HepG2 (cell line): ENCODE measurements around the gene DPM1. TPM values are rescaled to one million over a fixed set of nuclear protein-coding genes. Genes with fewer than 3 reads are reported as not detected.
A peak's percentile ranks its signal among the peaks of the same experiment; 100 is the strongest.

Experiments used
- ATF2 ChIP-seq: sonication (generic); formaldehyde crosslinking; IDR thresholded peaks from 2 replicates; pipeline ENCODE4 v1.4.0; 2020; ENCODE audit warnings: missing genetic modification reagents
- CREB1 ChIP-seq, 2 experiments: fragments of 450-650 bp in 1 of 2; IDR thresholded peaks; 2 replicates each; pipeline ENCODE4 v1.6.1; 2016 to 2017; ENCODE audit warnings: control low read depth in 1 of 2, mild to moderate bottlenecking in 1 of 2, missing compliant biosample characterization in 1 of 2, missing genetic modification characterization in 1 of 2
- DNMT3B ChIP-seq: conservative IDR thresholded peaks from 2 replicates; pipeline ENCODE4 v1.6.1; 2016; ENCODE audit warnings: missing biosample characterization, control low read depth
- FOXO1 ChIP-seq: sonication (generic); formaldehyde crosslinking; IDR thresholded peaks from 2 replicates; pipeline ENCODE4 v1.4.0; 2020; ENCODE audit warnings: missing genetic modification reagents
- GZF1 ChIP-seq: sonication (generic); formaldehyde crosslinking; IDR thresholded peaks from 2 replicates; pipeline ENCODE4 v1.5.1; 2020; ENCODE audit warnings: mild to moderate bottlenecking, missing genetic modification reagents
- HES4 ChIP-seq: sonication (generic); formaldehyde crosslinking; IDR thresholded peaks from 2 replicates; pipeline ENCODE4 v1.9.0; 2021; ENCODE audit warnings: mild to moderate bottlenecking, missing genetic modification reagents, borderline replicate concordance
- HOXA7 ChIP-seq: sonication (generic); formaldehyde crosslinking; IDR thresholded peaks from 2 replicates; pipeline ENCODE4 v1.8.1; 2022; ENCODE audit warnings: mild to moderate bottlenecking, missing genetic modification reagents, moderate library complexity
- MED13 ChIP-seq: sonication (generic); formaldehyde crosslinking; IDR thresholded peaks from 2 replicates; pipeline ENCODE4 v1.5.0; 2020; ENCODE audit warnings: missing genetic modification reagents
- MLLT10 ChIP-seq: sonication (generic); formaldehyde crosslinking; IDR thresholded peaks from 2 replicates; pipeline ENCODE4 v1.4.0; 2020; ENCODE audit warnings: missing genetic modification reagents
- NCOA1 ChIP-seq: sonication (generic); formaldehyde crosslinking; IDR thresholded peaks from 2 replicates; pipeline ENCODE4 v1.9.0; 2021; ENCODE audit warnings: missing genetic modification reagents
- PHF8 ChIP-seq: sonication (generic); formaldehyde crosslinking; IDR thresholded peaks from 2 replicates; pipeline ENCODE4 v1.5.0; 2020; ENCODE audit warnings: missing genetic modification reagents
- PPARG ChIP-seq: conservative IDR thresholded peaks from 2 replicates; pipeline ENCODE4 v1.6.1; 2016; ENCODE audit warnings: missing biosample characterization, missing genetic modification reagents
- RXRB ChIP-seq: IDR thresholded peaks from 2 replicates; pipeline ENCODE4 v1.6.1; 2016; ENCODE audit warnings: borderline replicate concordance, missing genetic modification reagents, missing compliant biosample characterization
- SMARCE1 ChIP-seq: fragments of 450-650 bp; IDR thresholded peaks from 2 replicates; pipeline ENCODE4 v1.6.1; 2017; ENCODE audit warnings: borderline replicate concordance
- TOE1 ChIP-seq: sonication (generic); formaldehyde crosslinking; IDR thresholded peaks from 2 replicates; pipeline ENCODE4 v1.4.0; 2020; ENCODE audit warnings: mild to moderate bottlenecking, missing genetic modification reagents
- TOPORS ChIP-seq: sonication (generic); formaldehyde crosslinking; IDR thresholded peaks from 2 replicates; pipeline ENCODE4 v1.8.0; 2023; ENCODE audit warnings: mild to moderate bottlenecking, missing genetic modification reagents
- TRIM24 ChIP-seq: sonication (generic); formaldehyde crosslinking; IDR thresholded peaks from 2 replicates; pipeline ENCODE4 v1.8.0; 2022; ENCODE audit warnings: mild to moderate bottlenecking, missing genetic modification reagents
- TSC22D2 ChIP-seq: sonication (generic); formaldehyde crosslinking; IDR thresholded peaks from 2 replicates; pipeline ENCODE4 v1.5.1; 2020; ENCODE audit warnings: missing genetic modification reagents, mild to moderate bottlenecking, borderline replicate concordance
- U2AF2 ChIP-seq: fragments of 200-400 bp; formaldehyde crosslinking; IDR thresholded peaks from 2 replicates; pipeline ENCODE4 v1.6.1; 2017; ENCODE audit warnings: low read depth, mild to moderate bottlenecking, low read length
- ZNF232 ChIP-seq: sonication (generic); formaldehyde crosslinking; IDR thresholded peaks from 2 replicates; pipeline ENCODE4 v1.4.0; 2020; ENCODE audit warnings: missing genetic modification reagents, borderline replicate concordance
- ZNF275 ChIP-seq: sonication (generic); formaldehyde crosslinking; IDR thresholded peaks from 2 replicates; pipeline ENCODE4 v1.8.0; 2022; ENCODE audit warnings: missing genetic modification reagents, mild to moderate bottlenecking, inconsistent platforms, borderline replicate concordance
- ZNF317 ChIP-seq: sonication (generic); formaldehyde crosslinking; IDR thresholded peaks from 2 replicates; pipeline ENCODE4 v1.5.0; 2020; ENCODE audit warnings: mild to moderate bottlenecking, missing genetic modification reagents
- ZNF660 ChIP-seq: sonication (generic); formaldehyde crosslinking; IDR thresholded peaks from 2 replicates; pipeline ENCODE4 v1.5.1; 2020; ENCODE audit warnings: mild to moderate bottlenecking, low read depth, missing genetic modification reagents, borderline replicate concordance
- ZNF724P ChIP-seq: sonication (generic); formaldehyde crosslinking; IDR thresholded peaks from 2 replicates; pipeline ENCODE4 v1.8.0; 2022; ENCODE audit warnings: missing genetic modification reagents, borderline replicate concordance
- ZNF761 ChIP-seq: sonication (generic); formaldehyde crosslinking; conservative IDR thresholded peaks from 2 replicates; pipeline ENCODE4 v1.4.0; 2020; ENCODE audit warnings: mild to moderate bottlenecking, missing genetic modification reagents
- ZXDC ChIP-seq: sonication (generic); formaldehyde crosslinking; IDR thresholded peaks from 2 replicates; pipeline ENCODE4 v1.5.0; 2020; ENCODE audit warnings: mild to moderate bottlenecking, missing genetic modification reagents
- polyA plus RNA-seq, 8 experiments: library from polyadenylated mRNA; depleted of rRNA in 3 of 8; stranded (reverse) in 7 of 8; unstranded in 1 of 8; fragments of >200 nt; fragmentation: Illumina TruSeq in 4 of 8; extraction: Trizol in 4 of 8; gene quantifications; 2 replicates each; pipeline versions ENCODE4 v1.2.1 to v1.2.3, GENCODE V29; 2011 to 2016; ENCODE audit warnings: low read depth in 4 of 8, missing spikeins in 1 of 8, mixed read lengths in 1 of 8; ENCODE audit not compliant: insufficient read depth in 1 of 8
- total RNA-seq, 5 experiments: library from RNA; depleted of rRNA; stranded (reverse); fragments of >200 nt; fragmentation: Illumina TruSeq; extraction: Trizol; gene quantifications; 2 replicates each; pipeline ENCODE4 v1.2.3, GENCODE V29; 2016; ENCODE audit warnings: low read depth in 1 of 5

DPM1 gene
- total and polyA plus RNA-seq, 2 of the 13 experiments (the other 11 are each of a cell fraction or from before 2014, with no cell fraction given): 83.2 to 161 TPM

- TF ChIP-seq ZNF275 (CRISPR knock-in tag): no peak; the same call in 1 of the 2 replicates
- peak; percentile 69; the same call in 1 of the 2 replicates for TF ChIP-seq ZNF724P
- TF ChIP-seq PHF8: peak; percentile 97
- TF ChIP-seq TSC22D2 (CRISPR knock-in tag): peak; percentile 59
- peak; percentile 83; the same call in 1 of the 2 replicates for TF ChIP-seq HES4
- TF ChIP-seq TOPORS (CRISPR knock-in tag): no peak
- peak; percentile 82; the same call in 1 of the 2 replicates for TF ChIP-seq GZF1
- TF ChIP-seq ZNF660: no peak
- peak; percentile 91 for TF ChIP-seq ZNF232 (CRISPR knock-in tag)
- no peak for TF ChIP-seq U2AF2
- TF ChIP-seq DNMT3B (CRISPR knock-in tag): peak; percentile 95
- no peak for TF ChIP-seq MLLT10 (CRISPR knock-in tag)
- TF ChIP-seq MED13 (CRISPR knock-in tag): no peak; the same call in 1 of the 2 replicates
- TF ChIP-seq TOE1 (CRISPR knock-in tag): 0 out of 2 replicates have a peak, but pooled peaks have one; percentile 22
- TF ChIP-seq RXRB (CRISPR knock-in tag): peak; percentile 65; the same call in 1 of the 2 replicates
- no peak; the same call in none of the 2 replicates for TF ChIP-seq FOXO1 (CRISPR knock-in tag)
- TF ChIP-seq ZXDC: peak; percentile 67; the same call in 1 of the 2 replicates
- peak; percentile 71 for TF ChIP-seq NCOA1
- TF ChIP-seq HOXA7: no peak
- TF ChIP-seq ZNF317: no peak; the same call in 1 of the 2 replicates
- no peak for TF ChIP-seq TRIM24 (CRISPR knock-in tag)
- peak; percentile 19; the same call in 1 of the 2 replicates for TF ChIP-seq ZNF761 (CRISPR knock-in tag)
- peak; percentile 66 for TF ChIP-seq ATF2
- no peak for TF ChIP-seq SMARCE1
- TF ChIP-seq PPARG (CRISPR knock-in tag): no peak; the same call in none of the 2 replicates
- TF ChIP-seq CREB1 (IDR thresholded peaks at IDR 0.05): peak; percentile 84
- TF ChIP-seq CREB1 (CRISPR knock-in tag; IDR thresholded peaks at IDR 0.05): peak; percentile 99; the same call in 1 of the 2 replicates
These were observed at the start of gene DPM1 (continued) for GRCh38 chr20:50957798-50958614.
